ENCODE measurements around the gene BRF1. TPM values are rescaled to one million over a fixed set of nuclear protein-coding genes. Genes with fewer than 3 reads are reported as not detected.

BRF1 gene
- total and polyA plus RNA-seq, 2 of the 8 experiments (the other 6 are each of a cell fraction or from before 2014, with no cell fraction given), result 7.7 to 18.3 TPM

DNA sequence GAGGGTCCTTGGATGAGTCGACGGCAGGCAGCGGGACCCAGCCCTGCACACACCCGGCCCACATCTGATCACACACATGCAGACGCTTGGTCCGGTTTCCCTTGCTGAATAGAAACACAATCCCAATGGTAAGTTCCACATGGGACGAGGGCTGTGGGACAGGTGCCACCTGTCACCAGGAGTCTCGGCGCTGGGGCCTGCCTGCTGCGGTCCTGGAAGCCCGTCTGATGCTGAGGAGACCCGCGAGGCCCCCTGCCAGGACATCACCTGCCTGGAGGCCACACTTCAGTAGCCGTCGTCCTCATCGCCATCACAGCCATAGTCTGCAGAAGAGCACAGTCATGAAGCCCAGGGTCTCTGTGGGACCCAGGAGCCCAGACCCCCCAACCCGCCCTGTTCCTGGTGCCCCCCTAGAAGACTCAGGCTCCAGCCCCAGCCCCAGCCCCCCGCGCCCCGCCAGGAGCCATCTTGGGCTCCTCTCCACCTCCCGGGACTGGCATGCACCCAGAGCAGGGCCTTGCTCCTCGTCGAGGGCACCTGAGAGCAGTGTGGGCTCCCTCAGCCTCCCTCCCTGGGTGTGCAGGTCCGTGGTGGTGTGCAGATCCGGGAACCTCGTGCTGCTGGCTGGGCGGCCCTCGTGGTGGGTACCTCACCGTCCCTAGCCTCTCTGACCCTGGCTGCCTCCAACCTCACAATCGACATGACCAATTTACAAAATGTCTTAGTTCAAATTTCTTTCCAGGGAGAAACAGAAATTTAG, 90.4 kb downstream of the BRF1 start:
- H3K4me2 ChIP-seq (ENCODE audit: insufficient read depth in 1 of 2, low read depth in 2 of 2, low read length in 2 of 2), result no peak overlapping the region
- no peak overlapping the region for H3K23ac ChIP-seq (ENCODE audit: insufficient read length)
- no peak overlapping the region for H2BK5ac ChIP-seq (ENCODE audit: low read depth, low read length)
- no peak overlapping the region for H3K4me3 ChIP-seq (ENCODE audit: extremely low read depth in 1 of 4, insufficient read depth in 2 of 4, low read depth in 3 of 4, low read length in 4 of 4)
- no peak overlapping the region for H4K91ac ChIP-seq (replicated peaks; ENCODE audit: insufficient read length, low read length)
- H3K9me3 ChIP-seq (ENCODE audit: insufficient read depth in 2 of 2, low read depth in 1 of 2, low read length in 1 of 2), result no peaks in the 10 kb centered on the region
- H3K9ac ChIP-seq (replicated peaks in 1 of 4; ENCODE audit: extremely low read depth in 1 of 4, low read depth in 3 of 4, low read length in 3 of 4), result no peak overlapping the region
- no peak overlapping the region for H4K5ac ChIP-seq (ENCODE audit: insufficient read length, low read depth, low read length)
- no peak overlapping the region for H2BK15ac ChIP-seq (ENCODE audit: low read length)
- H2AFZ ChIP-seq (ENCODE audit: low read length), result no peak overlapping the region
- no peak overlapping the region for H2BK20ac ChIP-seq (ENCODE audit: low read length)
- no peak overlapping the region for H4K8ac ChIP-seq (ENCODE audit: extremely low read depth, insufficient read depth, low read length)
- ChIA-PET POLR2A (ENCODE audit: partially characterized antibody) (no interaction called here), CTCF (ENCODE audit: partially characterized antibody) (interaction anchor here (0.6 to 3.3 kb wide), 7 partner anchors 8 to 317 kb away, joined by 3 to 24 read pairs (median 3); no protein-coding TSS in a partner anchor)
- H3K23me2 ChIP-seq (ENCODE audit: low read depth, low read length), result peaks cover 1% of the 10 kb centered on the region; the same call in 1 of the 2 replicates
- peaks cover 0 to 12% of the 10 kb centered on the region in 2 experiments for H4K20me1 ChIP-seq (replicated peaks in 1 of 2; ENCODE audit: control insufficient read depth in 1 of 2, insufficient read depth in 2 of 2, low read length in 2 of 2)
- DNase-seq (ENCODE audit: low read depth in 1 of 2, low spot score in 2 of 2) (no peak), FAIRE-seq (no peak)
- no peak overlapping the region for H3K14ac ChIP-seq (ENCODE audit: insufficient read length)
- H3K79me2 ChIP-seq (ENCODE audit: control insufficient read depth in 1 of 2, insufficient read depth in 2 of 2, low read length in 2 of 2), result no peaks in the 10 kb centered on the region
- no peaks in the 10 kb centered on the region; a peak in 1 of 7 replicates for H3K27me3 ChIP-seq (replicated peaks in 1 of 4; ENCODE audit: control insufficient read depth in 3 of 4, extremely low read depth in 1 of 4, insufficient read depth in 3 of 4, low read length in 3 of 4)
- H3K36me3 ChIP-seq (ENCODE audit: control insufficient read depth in 2 of 4, insufficient read depth in 4 of 4, low read length in 3 of 4), result no peaks in the 10 kb centered on the region; a peak in 1 of 8 replicates
- WGBS, 2 experiments (ENCODE audit: extremely low coverage in 1 of 2, insufficient coverage in 1 of 2, insufficient read length in 1 of 2, insufficient replicate concordance in 2 of 2, low coverage in 1 of 2, low lambda C conversion rate in 2 of 2, missing lambda C conversion rate in 1 of 2), result 89% methylated on average over 19 of the region's 30 CpGs; no CpG with 5 or more reads in 1 of the 2 experiments
- H3K4ac ChIP-seq (replicated peaks; ENCODE audit: insufficient read length, low read depth, low read length), result no peak overlapping the region
- no peak overlapping the region for H3K18ac ChIP-seq (ENCODE audit: extremely low read depth, low read length)
- H2AK5ac ChIP-seq (ENCODE audit: low read depth, low read length), result no peak overlapping the region
- peaks cover 4% of the 10 kb centered on the region; the same call in 1 of the 2 replicates for H3K79me1 ChIP-seq (ENCODE audit: low read depth, low read length)
- no peaks in the 10 kb centered on the region for H3K4me1 ChIP-seq (replicated peaks in 1 of 4; ENCODE audit: control insufficient read depth in 3 of 4, insufficient read depth in 4 of 4, low read length in 3 of 4)
- no peak overlapping the region for H2BK12ac ChIP-seq (ENCODE audit: low read depth, low read length)
- TF ChIP-seq FOSL1 (IDR thresholded peaks at IDR 0.05; ENCODE audit: insufficient read depth, low read depth, low read length) (no peak), E2F6 (IDR thresholded peaks at IDR 0.05) (no peak), SP4 (IDR thresholded peaks at IDR 0.05; ENCODE audit: low read length) (no peak), CHD1 (IDR thresholded peaks at IDR 0.05; ENCODE audit: low read depth, low read length) (no peak), BRCA1 (IDR thresholded peaks at IDR 0.05; ENCODE audit: low read depth, low read length) (no peak)
- TF ChIP-seq, protein P1, sequence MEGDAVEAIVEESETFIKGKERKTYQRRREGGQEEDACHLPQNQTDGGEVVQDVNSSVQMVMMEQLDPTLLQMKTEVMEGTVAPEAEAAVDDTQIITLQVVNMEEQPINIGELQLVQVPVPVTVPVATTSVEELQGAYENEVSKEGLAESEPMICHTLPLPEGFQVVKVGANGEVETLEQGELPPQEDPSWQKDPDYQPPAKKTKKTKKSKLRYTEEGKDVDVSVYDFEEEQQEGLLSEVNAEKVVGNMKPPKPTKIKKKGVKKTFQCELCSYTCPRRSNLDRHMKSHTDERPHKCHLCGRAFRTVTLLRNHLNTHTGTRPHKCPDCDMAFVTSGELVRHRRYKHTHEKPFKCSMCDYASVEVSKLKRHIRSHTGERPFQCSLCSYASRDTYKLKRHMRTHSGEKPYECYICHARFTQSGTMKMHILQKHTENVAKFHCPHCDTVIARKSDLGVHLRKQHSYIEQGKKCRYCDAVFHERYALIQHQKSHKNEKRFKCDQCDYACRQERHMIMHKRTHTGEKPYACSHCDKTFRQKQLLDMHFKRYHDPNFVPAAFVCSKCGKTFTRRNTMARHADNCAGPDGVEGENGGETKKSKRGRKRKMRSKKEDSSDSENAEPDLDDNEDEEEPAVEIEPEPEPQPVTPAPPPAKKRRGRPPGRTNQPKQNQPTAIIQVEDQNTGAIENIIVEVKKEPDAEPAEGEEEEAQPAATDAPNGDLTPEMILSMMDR (IDR thresholded peaks at IDR 0.05; ENCODE audit: control extremely low read depth in 1 of 3, insufficient read depth in 1 of 3, low read depth in 1 of 3, low read length in 3 of 3), result no peak
- H3K27ac ChIP-seq (ENCODE audit: low read depth, low read length), result no peak overlapping the region
- H2BK120ac ChIP-seq (replicated peaks; ENCODE audit: low read depth, low read length), result no peak overlapping the region
- no peak overlapping the region for H3K56ac ChIP-seq (replicated peaks; ENCODE audit: insufficient read length, low read depth, low read length)
